Subcutaneous adipose tissue (tissue), 4 donors: ENCODE measurements around the gene LEF1. TPM values are rescaled to one million over a fixed set of nuclear protein-coding genes. Genes with fewer than 3 reads are reported as not detected.

ENCODE experiments used
- CTCF ChIP-seq: fragments of 450-650 bp; IDR thresholded peaks from one replicate; pipeline ENCODE4 v1.5.1; 2016; ENCODE audit warnings: low read depth, mild to moderate bottlenecking, control low read depth, antibody characterized with exemption, moderate library complexity
- total RNA-seq, 4 donors: library from RNA; depleted of rRNA; stranded (reverse); fragments of >200 nt; gene quantifications; one replicate each; pipeline ENCODE4 v1.1.0, GENCODE V29; 2016

LEF1 gene
- total RNA-seq, 4 donors from 2014 or later, result 1.1 to 6.8 (median 5.1) TPM; not detected in 1

- no peak for TF ChIP-seq CTCF
These were observed 28.4 kb downstream of the LEF1 start for GRCh38 chr4:108140328-108140727.

DNA sequence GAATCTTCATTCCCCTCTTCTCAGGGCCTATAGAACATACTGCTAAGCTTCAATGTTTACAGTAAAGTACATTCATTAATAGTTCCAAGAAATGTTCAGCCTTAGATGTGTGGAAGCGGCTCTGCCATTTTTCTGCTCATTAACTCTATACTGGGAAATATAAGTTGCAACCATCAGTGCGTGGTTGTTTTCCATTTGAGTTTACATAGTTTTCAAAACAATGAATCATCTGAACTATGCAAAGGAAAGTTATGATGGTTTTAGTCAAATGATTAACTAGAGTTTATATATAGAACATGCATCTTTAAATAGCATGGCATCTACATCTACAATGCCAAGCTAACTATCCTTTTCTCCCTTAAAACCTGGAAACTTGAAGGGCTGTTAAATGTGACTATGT lies 29.6 kb downstream of the LEF1 start:
- TF ChIP-seq CTCF, result no peak

DNA sequence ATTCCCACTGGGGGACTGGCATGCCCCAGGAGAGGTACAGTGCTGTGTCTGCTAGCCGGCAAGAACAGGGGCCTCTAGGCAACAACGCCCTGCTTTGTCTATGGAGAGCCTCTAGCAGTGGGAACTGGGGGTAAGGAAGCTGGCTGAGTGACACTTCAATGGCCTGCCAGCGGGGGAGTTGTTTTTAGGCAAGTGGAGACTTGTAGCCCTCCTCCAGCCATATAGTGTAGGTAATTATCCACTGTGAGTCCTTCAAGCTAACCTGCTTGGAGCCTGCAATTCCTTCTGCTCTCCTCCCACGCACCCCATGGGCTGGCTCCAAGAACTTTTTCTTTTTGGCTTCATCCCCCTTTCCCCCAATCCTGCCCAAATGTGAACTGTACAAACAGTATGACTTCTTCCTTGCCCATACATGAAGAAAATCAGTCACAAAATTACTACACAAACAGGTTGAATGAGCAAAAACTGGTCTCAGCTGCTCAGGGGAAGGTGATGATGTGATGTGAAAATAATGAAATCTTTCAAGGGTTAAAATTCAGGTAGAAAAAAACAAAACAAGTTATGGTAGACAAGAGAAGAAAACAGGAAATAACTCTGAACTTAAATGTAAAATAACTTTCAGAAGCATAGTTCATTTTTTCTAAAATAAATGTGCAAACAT lies 33.1 kb downstream of the LEF1 start:
- TF ChIP-seq CTCF, result no peak

DNA sequence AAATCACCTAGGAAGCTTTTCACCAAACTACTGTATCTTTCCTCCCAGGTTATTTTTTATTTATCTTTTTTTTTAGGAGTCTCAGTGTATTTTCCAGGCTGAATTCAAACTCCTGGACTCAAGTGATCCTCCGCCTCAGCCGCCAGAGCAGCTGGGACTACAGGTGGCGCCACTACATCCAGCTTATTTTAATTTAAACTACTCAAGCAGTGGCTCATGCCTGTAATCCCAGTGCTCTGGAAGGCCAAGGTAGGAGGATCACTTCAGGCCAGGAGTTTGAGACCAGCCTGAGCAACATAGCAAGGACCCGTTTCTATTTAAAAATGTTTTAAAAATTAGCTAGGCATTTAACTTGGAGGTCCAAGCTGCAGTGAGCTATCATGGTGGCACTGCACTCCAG lies 37.8 kb downstream of the LEF1 start:
- TF ChIP-seq CTCF, result no peak

- no peak for TF ChIP-seq CTCF
These were observed 39.5 kb downstream of the LEF1 start for GRCh38 chr4:108129196-108129595.

DNA sequence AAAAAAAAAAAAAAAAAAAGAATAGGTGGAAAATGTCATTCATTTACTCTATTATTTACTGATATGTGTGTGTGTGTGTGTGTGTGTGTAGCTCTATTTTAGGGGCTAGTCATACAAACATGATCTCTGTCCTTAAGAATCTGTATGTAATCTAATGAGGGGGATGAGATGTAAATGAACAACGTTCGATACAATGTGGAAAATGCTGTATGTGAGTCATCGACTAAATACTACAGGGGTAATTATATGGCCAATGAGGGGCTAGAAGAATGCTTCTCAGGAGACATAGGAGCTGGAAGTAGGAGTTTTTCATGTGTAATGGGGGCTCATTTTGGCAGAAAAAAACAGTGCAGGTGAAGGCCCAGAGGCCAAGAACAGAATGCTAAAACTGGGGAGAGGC lies 41.9 kb downstream of the LEF1 start:
- TF ChIP-seq CTCF, result no peak

DNA sequence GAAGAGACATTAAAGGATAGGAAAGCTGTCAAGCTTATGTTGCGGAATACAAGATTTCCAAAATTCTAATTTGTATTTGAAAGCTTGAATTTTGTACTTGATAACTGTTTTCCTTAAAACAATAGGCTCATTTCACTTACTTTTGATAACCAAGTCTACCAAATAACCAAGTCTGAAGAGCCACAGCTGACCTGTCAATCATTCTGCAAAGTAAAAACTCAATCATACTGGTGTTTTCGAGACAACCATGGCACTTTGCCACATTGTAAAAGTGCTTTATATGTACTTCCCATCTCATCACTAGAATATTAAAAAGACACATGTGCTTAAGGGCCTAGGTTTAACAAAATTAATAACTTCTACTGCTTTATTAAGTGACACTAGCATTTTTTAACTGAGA lies 47.9 kb downstream of the LEF1 start:
- TF ChIP-seq CTCF, result no peak
